Neural progenitor cell (in vitro differentiated cells): ENCODE data around the gene CEP104. TPM values are rescaled to one million over a fixed set of nuclear protein-coding genes. Genes with fewer than 3 reads are reported as not detected.

Experiments
- DNase-seq: peaks from one replicate; pipeline ENCODE4 v3.0.0-alpha.2; 2016; ENCODE audit warnings: low spot score
- H2AFZ ChIP-seq: fragments of 200-600 bp; sonication (generic); replicated peaks from 2 replicates; pipeline ENCODE4 v1.6.1; 2016; ENCODE audit warnings: antibody characterized with exemption
- H3F3A ChIP-seq: fragments of 200-600 bp; sonication (generic); 2 replicates; pipeline ENCODE4 v1.6.1; 2016; ENCODE audit warnings: antibody characterized with exemption, low read depth
- H3K27ac ChIP-seq: fragments of 200-600 bp; sonication (generic); 2 replicates; pipeline ENCODE4 v1.5.1; 2016; ENCODE audit warnings: mild to moderate bottlenecking
- H3K27me3 ChIP-seq: fragments of 200-600 bp; sonication (generic); 2 replicates; pipeline ENCODE4 v1.6.1; 2016; ENCODE audit warnings: mild to moderate bottlenecking, moderate library complexity
- H3K36me3 ChIP-seq: fragments of 200-600 bp; sonication (generic); 2 replicates; pipeline ENCODE4 v1.5.1; 2016
- H3K4me1 ChIP-seq: fragments of 200-600 bp; sonication (generic); 2 replicates; pipeline ENCODE4 v1.6.1; 2016; ENCODE audit warnings: mixed run types
- H3K4me2 ChIP-seq: fragments of 200-600 bp; sonication (generic); 2 replicates; pipeline ENCODE4 v1.6.1; 2016
- H3K4me3 ChIP-seq: fragments of 200-600 bp; sonication (generic); 2 replicates; pipeline ENCODE4 v1.5.1; 2016
- H3K79me2 ChIP-seq: fragments of 200-600 bp; sonication (generic); 2 replicates; pipeline ENCODE4 v1.6.1; 2016; ENCODE audit warnings: low read depth
- H3K9ac ChIP-seq: fragments of 200-600 bp; sonication (generic); 2 replicates; pipeline ENCODE4 v1.6.1; 2016
- H3K9me3 ChIP-seq: fragments of 200-600 bp; sonication (generic); 2 replicates; pipeline ENCODE4 v1.5.1; 2016; ENCODE audit warnings: low read depth
- H4K20me1 ChIP-seq: fragments of 200-600 bp; sonication (generic); 2 replicates; pipeline ENCODE4 v1.6.1; 2016; ENCODE audit warnings: low read depth
- H3K27ac Mint-ChIP-seq: 3 replicates; pipeline ENCODE4 v1.8.0; 2021; ENCODE audit warnings: mixed read lengths
- H3K27me3 Mint-ChIP-seq: 2 replicates; pipeline ENCODE4 v1.8.0; 2022; ENCODE audit warnings: low read depth, mild to moderate bottlenecking, inconsistent platforms, moderate library complexity, mixed read lengths; ENCODE audit not compliant: insufficient read depth
- H3K36me3 Mint-ChIP-seq: 3 replicates; pipeline ENCODE4 v1.8.0; 2021; ENCODE audit warnings: mixed read lengths
- H3K4me1 Mint-ChIP-seq: 3 replicates; pipeline ENCODE4 v1.8.0; 2021; ENCODE audit warnings: mixed read lengths
- H3K4me3 Mint-ChIP-seq: 3 replicates; pipeline ENCODE4 v1.8.0; 2021; ENCODE audit warnings: mild to moderate bottlenecking, moderate library complexity, mixed read lengths
- H3K9me3 Mint-ChIP-seq: 3 replicates; pipeline ENCODE4 v1.8.0; 2020; ENCODE audit warnings: mixed read lengths
- CTCF ChIP-seq: fragments of 200-600 bp; sonication (generic); IDR thresholded peaks from 2 replicates; pipeline ENCODE4 v1.5.1; 2017; ENCODE audit warnings: antibody characterized with exemption, mild to moderate bottlenecking
- EZH2 ChIP-seq: fragments of 200-600 bp; sonication (generic); IDR thresholded peaks from 2 replicates; pipeline ENCODE4 v1.6.1; 2017; ENCODE audit warnings: antibody characterized with exemption, mild to moderate bottlenecking, moderate library complexity
- EZH2phosphoT487 ChIP-seq: fragments of 200-600 bp; sonication (generic); IDR thresholded peaks from 2 replicates; pipeline ENCODE4 v1.6.1; 2017; ENCODE audit warnings: antibody characterized with exemption
- total RNA-seq: library from RNA; depleted of rRNA; stranded (reverse); fragments of >200 nt; gene quantifications from 2 replicates; pipeline ENCODE4 v1.2.3, GENCODE V29; 2015; ENCODE audit warnings: low replicate concordance

Gene CEP104
- total RNA-seq, 1 donor from 2014 or later, result 12.9 TPM

DNA sequence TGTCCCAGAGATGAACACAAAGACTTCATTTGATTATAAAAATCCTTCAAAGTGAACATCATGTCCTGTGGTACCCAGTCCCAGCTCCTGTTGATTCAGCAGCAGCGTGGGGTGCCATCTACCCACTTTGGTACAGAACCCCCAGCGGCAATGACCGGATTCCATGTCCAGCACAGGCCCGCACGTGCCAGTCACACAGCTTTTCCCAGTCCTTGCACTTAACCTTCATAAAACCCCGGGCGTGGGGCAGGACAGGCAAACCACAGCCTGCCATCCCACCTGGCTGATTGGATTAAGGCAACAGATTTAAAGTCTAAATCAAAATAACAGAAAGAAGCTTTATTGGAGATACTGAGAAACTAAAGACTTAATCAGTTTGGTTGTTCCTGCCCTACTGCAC lies 15.5 kb downstream of the CEP104 start:
- Histone ChIP-seq H3K4me1 (no peaks in the 10 kb centered on the region), H3K4me2 (no peak overlapping the region), H3K9me3 (no peaks in the 10 kb centered on the region), H3K9ac (no peak overlapping the region), H3K36me3 (no peaks in the 10 kb centered on the region), H4K20me1 (no peaks in the 10 kb centered on the region), H3K79me2 (no peaks in the 10 kb centered on the region), H3F3A (no peaks in the 10 kb centered on the region), H2AFZ (no peak overlapping the region), H3K27ac (no peak overlapping the region), H3K27me3 (no peaks in the 10 kb centered on the region), H3K4me3 (no peak overlapping the region)
- H3K4me1 Mint-ChIP-seq, result no peaks in the 10 kb centered on the region
- no peaks in the 10 kb centered on the region for H3K9me3 Mint-ChIP-seq
- peak overlapping the region; percentile 42 for H3K27ac Mint-ChIP-seq
- peaks cover 2% of the 10 kb centered on the region for H3K27me3 Mint-ChIP-seq
- DNase-seq, result no peak
- no peak overlapping the region for H3K4me3 Mint-ChIP-seq
- TF ChIP-seq EZH2phosphoT487 (no peak), CTCF (no peak), EZH2 (no peak)
- H3K36me3 Mint-ChIP-seq, result peaks cover 25% of the 10 kb centered on the region

DNA sequence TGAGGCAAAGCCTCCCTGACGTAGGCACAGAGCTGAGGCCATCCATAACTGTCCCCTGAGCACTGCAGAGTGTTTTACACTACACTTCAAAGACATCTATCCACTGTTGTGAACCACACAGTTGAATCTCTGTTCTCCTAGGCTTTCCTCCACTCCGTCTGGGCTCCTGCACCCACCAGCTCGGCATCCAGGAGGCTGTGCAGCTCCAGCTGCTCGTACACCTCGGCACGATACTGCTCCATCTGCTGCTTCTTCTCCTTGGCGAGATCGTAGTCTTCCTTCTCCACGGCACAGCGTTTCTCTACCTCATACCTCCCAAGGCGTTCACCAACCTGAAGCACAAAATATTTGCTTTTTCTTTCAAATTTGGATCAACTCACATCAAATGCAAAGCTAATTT lies 18.2 kb downstream of the CEP104 start:
- H4K20me1 ChIP-seq, result no peaks in the 10 kb centered on the region
- no peaks in the 10 kb centered on the region for H3K27me3 ChIP-seq
- peaks cover 2% of the 10 kb centered on the region for H3K27me3 Mint-ChIP-seq
- no peaks in the 10 kb centered on the region for H3K36me3 ChIP-seq
- H3F3A ChIP-seq, result no peaks in the 10 kb centered on the region
- DNase-seq, result no peak
- H3K4me1 Mint-ChIP-seq, result no peaks in the 10 kb centered on the region
- no peaks in the 10 kb centered on the region for H3K9me3 ChIP-seq
- no peak overlapping the region for H3K27ac ChIP-seq
- no peak overlapping the region for H3K27ac Mint-ChIP-seq
- H3K4me2 ChIP-seq, result no peak overlapping the region
- peaks cover 29% of the 10 kb centered on the region for H3K36me3 Mint-ChIP-seq
- no peak overlapping the region for H2AFZ ChIP-seq
- no peak overlapping the region for H3K4me3 Mint-ChIP-seq
- H3K9me3 Mint-ChIP-seq, result no peaks in the 10 kb centered on the region
- no peaks in the 10 kb centered on the region for H3K4me1 ChIP-seq
- no peaks in the 10 kb centered on the region for H3K79me2 ChIP-seq
- no peak overlapping the region for H3K9ac ChIP-seq
- H3K4me3 ChIP-seq, result no peak overlapping the region
- no peak for TF ChIP-seq CTCF
- TF ChIP-seq EZH2phosphoT487, result no peak
- no peak for TF ChIP-seq EZH2

DNA sequence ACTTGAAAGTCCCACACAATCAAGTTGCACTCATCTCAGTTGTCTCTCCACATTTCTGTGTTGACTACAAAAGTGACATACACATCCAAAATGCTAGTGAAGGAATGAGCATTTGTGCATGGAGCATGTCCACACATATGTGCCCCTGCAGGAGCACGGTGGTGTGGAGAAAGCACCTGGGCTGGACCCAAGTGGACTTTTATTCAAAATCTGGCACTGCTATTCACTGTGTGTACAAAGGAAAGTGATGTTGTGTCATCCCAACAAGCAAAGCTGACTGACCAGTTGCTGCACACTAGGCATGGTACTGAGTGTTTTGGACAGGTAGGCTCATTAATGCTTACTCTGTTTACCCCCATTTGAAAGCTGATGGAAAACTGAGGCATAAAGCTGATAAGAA lies 19.3 kb downstream of the CEP104 start:
- H3K9me3 Mint-ChIP-seq, result no peaks in the 10 kb centered on the region
- no peak overlapping the region for H3K4me3 Mint-ChIP-seq
- Histone ChIP-seq H3K27ac (no peak overlapping the region), H3K4me3 (no peak overlapping the region), H3K27me3 (no peaks in the 10 kb centered on the region), H2AFZ (no peak overlapping the region), H3K36me3 (no peaks in the 10 kb centered on the region), H3K4me1 (no peaks in the 10 kb centered on the region), H3K9me3 (no peaks in the 10 kb centered on the region), H3F3A (no peaks in the 10 kb centered on the region), H4K20me1 (no peaks in the 10 kb centered on the region), H3K79me2 (no peaks in the 10 kb centered on the region), H3K4me2 (no peak overlapping the region), H3K9ac (no peak overlapping the region)
- H3K27ac Mint-ChIP-seq, result no peak overlapping the region
- TF ChIP-seq EZH2phosphoT487 (no peak), EZH2 (no peak), CTCF (no peak)
- H3K27me3 Mint-ChIP-seq, result peaks cover 2% of the 10 kb centered on the region
- H3K4me1 Mint-ChIP-seq, result no peaks in the 10 kb centered on the region
- DNase-seq, result no peak
- H3K36me3 Mint-ChIP-seq, result peaks cover 33% of the 10 kb centered on the region
